ENCODE results near the gene RAI14.

DNA sequence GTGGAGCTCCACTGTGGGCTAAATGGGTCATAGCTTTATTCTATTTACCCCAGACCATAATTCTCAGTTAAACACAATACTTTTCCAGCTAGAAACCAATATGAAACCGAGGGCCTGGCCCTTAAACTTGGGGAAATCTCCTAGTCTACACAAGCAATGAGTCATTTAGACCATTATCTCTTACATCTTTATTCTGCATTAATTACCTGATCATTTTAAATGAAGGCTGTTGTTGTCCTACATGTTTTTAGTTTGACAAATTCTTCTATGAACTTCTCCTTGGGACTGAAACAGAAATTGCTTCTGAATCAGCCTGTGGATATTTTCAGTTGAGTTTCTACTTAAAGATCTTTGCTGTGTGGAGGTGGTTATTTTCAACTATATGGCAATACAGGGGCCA, 37.9 kb downstream of the RAI14 start:
- TF ChIP-seq CTCF (IDR thresholded peaks at IDR 0.05) (no peak), POLR2A (IDR thresholded peaks at IDR 0.05) (no peak)

Data from testis (tissue), 2 donors.